ENCODE data around the gene ALAD.

Gene ALAD

GRCh38 chr9:113431191-113431590 is 30.1 kb upstream of the ALAD start:
- TF ChIP-seq CTCF (IDR thresholded peaks at IDR 0.05; ENCODE audit: control extremely low read depth, extremely low read depth, low read depth, missing control alignments), result no peak
- ChIA-PET POLR2A (no interaction called here), CTCF (interaction anchor here (0.7 to 1.2 kb wide), 3 partner anchors 9 to 155 kb away, joined by 3 to 4 read pairs (median 3); no protein-coding TSS in a partner anchor)
- DNase-seq (ENCODE audit: extremely low spot score), result no peak

GRCh38 chr9:113428062-113428615 is 27.1 kb upstream of the ALAD start:
- DNase-seq (ENCODE audit: extremely low spot score), result no peak
- POLR2A ChIA-PET, result no interaction called here
- CTCF ChIA-PET, result interaction anchor here (0.9 to 2.5 kb wide), 2 partner anchors 18 to 230 kb away, joined by 3 to 8 read pairs; no protein-coding TSS in a partner anchor
- no peak for TF ChIP-seq CTCF (IDR thresholded peaks at IDR 0.05; ENCODE audit: control extremely low read depth, extremely low read depth, low read depth, missing control alignments)

GRCh38 chr9:113427629-113428028 is 26.5 kb upstream of the ALAD start:
- no peak for DNase-seq (ENCODE audit: extremely low spot score)
- ChIA-PET POLR2A (no interaction called here), CTCF (interaction anchor here (0.9 to 2.5 kb wide), 4 partner anchors 18 to 230 kb away, joined by 3 to 8 read pairs (median 5); partner anchors contain the start of gene CDC26)
- no peak for TF ChIP-seq CTCF (IDR thresholded peaks at IDR 0.05; ENCODE audit: control extremely low read depth, extremely low read depth, low read depth, missing control alignments)

- TF ChIP-seq CTCF (IDR thresholded peaks at IDR 0.05; ENCODE audit: control extremely low read depth, extremely low read depth, low read depth, missing control alignments), result no peak
- no peak for DNase-seq (ENCODE audit: extremely low spot score)
- ChIA-PET POLR2A (no interaction called here), CTCF (interaction anchor here (0.9 to 2.5 kb wide), 6 partner anchors 10 to 228 kb away, joined by 3 to 8 read pairs (median 4); partner anchors contain the start of genes ALAD and CDC26)
Observed at GRCh38 chr9:113426701-113427100, 25.6 kb upstream of the ALAD start.

GRCh38 chr9:113425072-113425471 is 24.0 kb upstream of the ALAD start:
- CTCF ChIA-PET, result interaction anchor here (0.9 to 1.6 kb wide), 3 partner anchors 24 to 233 kb away, joined by 3 to 4 read pairs (median 3); partner anchors contain the start of gene ALAD
- POLR2A ChIA-PET, result no interaction called here
- no peak for TF ChIP-seq CTCF (IDR thresholded peaks at IDR 0.05; ENCODE audit: control extremely low read depth, extremely low read depth, low read depth, missing control alignments)
- no peak for DNase-seq (ENCODE audit: extremely low spot score)

- CTCF ChIA-PET, result interaction anchor here (0.9 to 1.3 kb wide), 3 partner anchors 10 to 236 kb away, joined by 3 read pairs; no protein-coding TSS in a partner anchor
- POLR2A ChIA-PET, result no interaction called here
- no peak for TF ChIP-seq CTCF (IDR thresholded peaks at IDR 0.05; ENCODE audit: control extremely low read depth, extremely low read depth, low read depth, missing control alignments)
- no peak for DNase-seq (ENCODE audit: extremely low spot score)
Observed at GRCh38 chr9:113421726-113422125, 20.6 kb upstream of the ALAD start.
